ENCODE data around the gene VTN. TPM values are rescaled to one million over a fixed set of nuclear protein-coding genes. Genes with fewer than 3 reads are reported as not detected.

VTN gene, protein sequence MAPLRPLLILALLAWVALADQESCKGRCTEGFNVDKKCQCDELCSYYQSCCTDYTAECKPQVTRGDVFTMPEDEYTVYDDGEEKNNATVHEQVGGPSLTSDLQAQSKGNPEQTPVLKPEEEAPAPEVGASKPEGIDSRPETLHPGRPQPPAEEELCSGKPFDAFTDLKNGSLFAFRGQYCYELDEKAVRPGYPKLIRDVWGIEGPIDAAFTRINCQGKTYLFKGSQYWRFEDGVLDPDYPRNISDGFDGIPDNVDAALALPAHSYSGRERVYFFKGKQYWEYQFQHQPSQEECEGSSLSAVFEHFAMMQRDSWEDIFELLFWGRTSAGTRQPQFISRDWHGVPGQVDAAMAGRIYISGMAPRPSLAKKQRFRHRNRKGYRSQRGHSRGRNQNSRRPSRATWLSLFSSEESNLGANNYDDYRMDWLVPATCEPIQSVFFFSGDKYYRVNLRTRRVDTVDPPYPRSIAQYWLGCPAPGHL
- polyA plus RNA-seq (2012; ENCODE audit: missing spikeins): 0.23 TPM

DNA sequence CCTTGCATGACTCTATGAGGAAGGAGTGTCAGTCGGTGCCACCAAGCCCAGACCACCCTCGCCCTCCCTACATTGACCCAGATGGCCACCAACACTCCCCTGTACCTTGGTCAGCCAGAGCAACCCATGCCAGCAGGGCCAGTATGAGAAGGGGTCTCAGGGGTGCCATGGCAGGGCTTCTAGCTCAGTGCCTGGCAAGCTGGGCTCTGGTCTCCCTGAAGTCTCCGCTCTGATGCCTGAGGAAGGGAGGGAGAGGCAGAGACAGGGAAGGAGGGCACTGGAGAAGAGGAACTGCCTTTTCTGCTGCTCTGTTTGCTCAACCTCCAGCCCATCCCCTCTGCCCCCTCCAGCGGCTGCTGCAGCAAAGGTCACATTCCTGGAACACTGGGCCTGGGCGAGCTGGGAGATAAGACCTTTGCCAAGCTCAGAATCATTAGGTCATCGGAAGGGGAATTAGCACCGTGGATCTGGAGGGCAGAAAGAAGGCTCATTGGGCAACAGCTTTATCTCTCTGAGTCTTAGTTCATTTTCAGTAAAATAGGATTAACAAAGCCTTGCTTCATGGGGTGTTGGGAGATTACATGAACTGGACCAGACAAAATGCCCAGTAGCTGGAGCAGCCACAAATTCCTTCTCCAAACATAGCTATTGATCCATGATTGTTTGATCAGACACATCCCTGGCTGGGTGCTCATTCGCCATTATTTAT, at the start of gene VTN:
Gene VTN (minus strand): TSS at position 273 of the 709 bp plus-strand sequence. CDS start 104 bp downstream, at position 169.
- FAIRE-seq (no peak), DNase-seq (ENCODE audit: insufficient read length) (no peak)
- TF ChIP-seq POLR2A (IDR thresholded peaks at IDR 0.05; ENCODE audit: low read depth, low read length): no peak
- TF ChIP-seq TAF1 (IDR thresholded peaks at IDR 0.05; ENCODE audit: borderline replicate concordance, low read depth, low read length): no peak
- no peak for TF ChIP-seq POLR2AphosphoS5 (IDR thresholded peaks at IDR 0.05; ENCODE audit: low read depth, low read length)

DNA sequence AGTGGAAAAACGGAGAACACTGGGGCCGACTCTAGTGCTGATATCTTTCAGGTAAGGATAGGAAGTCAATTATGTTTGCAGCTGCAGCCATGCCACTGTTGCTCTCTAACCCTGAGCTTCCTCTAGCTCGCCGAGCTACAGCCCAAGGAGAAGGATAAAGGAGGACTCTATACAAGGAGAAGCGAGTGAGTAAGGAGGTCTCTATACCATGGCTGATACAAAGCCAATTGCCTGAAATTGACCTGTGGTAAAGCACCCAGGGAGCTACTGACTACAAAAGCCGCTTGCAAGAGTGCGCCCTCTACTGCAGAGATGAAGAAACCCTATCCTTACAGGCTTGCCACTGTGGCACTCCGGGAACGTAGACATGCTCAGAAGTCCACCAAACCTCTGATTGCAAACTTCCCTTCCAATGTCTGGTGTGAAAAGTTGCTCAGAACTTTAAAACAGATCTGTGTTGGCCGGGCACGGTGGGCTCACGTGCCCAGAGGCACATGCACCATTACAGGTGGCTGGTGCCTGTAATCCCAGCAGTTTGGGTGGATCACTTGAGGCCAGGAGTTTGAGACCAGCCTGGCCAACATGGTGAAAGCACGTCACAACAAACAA, 46.7 kb upstream of the VTN start:
- peak; percentile 86 for FAIRE-seq
- TF ChIP-seq TAF1 (IDR thresholded peaks at IDR 0.05; ENCODE audit: borderline replicate concordance, low read depth, low read length) (no peak), POLR2A (IDR thresholded peaks at IDR 0.05; ENCODE audit: low read depth, low read length) (no peak), POLR2AphosphoS5 (IDR thresholded peaks at IDR 0.05; ENCODE audit: low read depth, low read length) (no peak)
- DNase-seq (ENCODE audit: insufficient read length): peak; percentile 41

DNA sequence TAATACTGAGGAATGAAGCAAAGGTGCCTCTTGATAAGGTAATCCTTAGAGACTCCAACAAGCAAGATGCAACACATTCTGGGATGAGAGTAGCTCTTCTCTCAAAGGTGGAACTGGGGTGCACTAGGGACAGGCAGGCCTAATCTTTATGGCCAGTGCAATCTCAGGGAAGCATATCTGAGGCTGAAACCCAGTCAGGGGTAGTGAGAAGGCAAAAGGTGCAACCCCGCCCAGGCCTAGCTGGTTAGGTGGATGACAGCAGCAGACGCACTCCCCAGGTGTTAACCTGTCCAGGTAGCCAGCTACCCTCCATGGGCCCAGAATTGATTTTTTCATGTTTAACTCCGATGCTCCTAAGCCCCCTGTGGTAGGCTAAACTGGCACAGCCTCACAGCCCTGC, 45.8 kb upstream of the VTN start:
- DNase-seq (ENCODE audit: insufficient read length) (no peak), FAIRE-seq (no peak)
- TF ChIP-seq TAF1 (IDR thresholded peaks at IDR 0.05; ENCODE audit: borderline replicate concordance, low read depth, low read length) (no peak), POLR2A (IDR thresholded peaks at IDR 0.05; ENCODE audit: low read depth, low read length) (no peak), POLR2AphosphoS5 (IDR thresholded peaks at IDR 0.05; ENCODE audit: low read depth, low read length) (no peak)

DNA sequence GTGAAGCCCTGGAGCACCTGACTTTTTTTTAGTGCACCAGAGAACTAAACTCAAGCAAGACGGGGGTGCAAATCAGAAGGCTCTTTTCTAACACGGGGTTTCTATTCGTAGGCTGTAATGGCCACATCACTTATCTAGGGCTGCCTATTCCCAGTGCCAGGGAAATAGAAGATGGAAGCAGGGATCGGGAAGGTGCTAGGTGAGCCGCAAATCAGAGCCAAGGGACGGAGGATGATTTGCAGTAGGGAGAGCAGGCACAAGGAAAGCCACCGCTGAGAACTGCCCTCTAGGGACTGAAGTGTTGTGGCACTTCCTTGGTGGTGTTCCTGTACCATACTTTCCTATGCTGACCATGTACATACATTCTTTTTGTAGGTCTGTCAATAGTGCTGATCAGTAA, 43.7 kb upstream of the VTN start:
- FAIRE-seq (no peak), DNase-seq (ENCODE audit: insufficient read length) (no peak)
- TF ChIP-seq TAF1 (IDR thresholded peaks at IDR 0.05; ENCODE audit: borderline replicate concordance, low read depth, low read length) (no peak), POLR2AphosphoS5 (IDR thresholded peaks at IDR 0.05; ENCODE audit: low read depth, low read length) (no peak), POLR2A (IDR thresholded peaks at IDR 0.05; ENCODE audit: low read depth, low read length) (no peak)

DNA sequence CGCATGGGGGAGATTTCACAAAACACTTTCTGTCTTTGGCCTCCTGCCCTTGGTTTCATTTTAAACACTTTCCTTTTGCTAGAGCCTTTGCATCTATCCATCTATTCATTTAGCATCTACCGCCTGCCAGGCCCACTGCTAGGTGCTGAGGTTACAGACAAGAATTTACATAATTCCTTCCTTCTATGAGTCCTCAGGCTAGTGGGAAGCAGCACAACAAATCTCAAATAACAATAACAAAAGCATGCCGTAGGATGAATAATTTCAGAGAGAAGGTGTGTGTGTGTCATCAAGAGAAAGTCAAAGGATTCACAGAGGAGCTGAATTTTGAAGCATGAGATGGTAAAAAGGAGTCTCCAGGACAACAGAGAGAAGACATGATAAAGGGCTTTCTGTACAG, 42.0 kb upstream of the VTN start:
- DNase-seq (ENCODE audit: insufficient read length): no peak
- FAIRE-seq: no peak
- no peak for TF ChIP-seq POLR2A (IDR thresholded peaks at IDR 0.05; ENCODE audit: low read depth, low read length)
- TF ChIP-seq POLR2AphosphoS5 (IDR thresholded peaks at IDR 0.05; ENCODE audit: low read depth, low read length): no peak
- no peak for TF ChIP-seq TAF1 (IDR thresholded peaks at IDR 0.05; ENCODE audit: borderline replicate concordance, low read depth, low read length)

DNA sequence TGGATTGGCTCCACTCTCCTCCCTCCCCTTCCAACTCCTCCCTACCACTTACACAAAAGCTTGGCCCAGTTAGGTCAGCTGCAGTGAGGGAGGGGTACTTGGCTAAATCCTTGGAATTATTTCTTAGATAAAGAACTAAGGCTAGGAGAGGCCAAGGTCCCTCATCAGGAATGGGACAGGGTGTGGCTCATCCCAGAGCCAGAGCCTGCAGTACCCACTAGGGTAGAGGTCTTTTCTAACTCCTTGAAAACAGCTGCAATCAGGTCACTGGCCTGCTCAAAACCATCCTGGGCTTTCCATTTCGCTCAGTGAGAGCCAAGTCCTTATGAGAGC, 37.8 kb upstream of the VTN start:
- no peak for TF ChIP-seq POLR2A (IDR thresholded peaks at IDR 0.05; ENCODE audit: low read depth, low read length)
- TF ChIP-seq POLR2AphosphoS5 (IDR thresholded peaks at IDR 0.05; ENCODE audit: low read depth, low read length): no peak
- no peak for TF ChIP-seq TAF1 (IDR thresholded peaks at IDR 0.05; ENCODE audit: borderline replicate concordance, low read depth, low read length)
- FAIRE-seq: no peak
- no peak for DNase-seq (ENCODE audit: insufficient read length)

DNA sequence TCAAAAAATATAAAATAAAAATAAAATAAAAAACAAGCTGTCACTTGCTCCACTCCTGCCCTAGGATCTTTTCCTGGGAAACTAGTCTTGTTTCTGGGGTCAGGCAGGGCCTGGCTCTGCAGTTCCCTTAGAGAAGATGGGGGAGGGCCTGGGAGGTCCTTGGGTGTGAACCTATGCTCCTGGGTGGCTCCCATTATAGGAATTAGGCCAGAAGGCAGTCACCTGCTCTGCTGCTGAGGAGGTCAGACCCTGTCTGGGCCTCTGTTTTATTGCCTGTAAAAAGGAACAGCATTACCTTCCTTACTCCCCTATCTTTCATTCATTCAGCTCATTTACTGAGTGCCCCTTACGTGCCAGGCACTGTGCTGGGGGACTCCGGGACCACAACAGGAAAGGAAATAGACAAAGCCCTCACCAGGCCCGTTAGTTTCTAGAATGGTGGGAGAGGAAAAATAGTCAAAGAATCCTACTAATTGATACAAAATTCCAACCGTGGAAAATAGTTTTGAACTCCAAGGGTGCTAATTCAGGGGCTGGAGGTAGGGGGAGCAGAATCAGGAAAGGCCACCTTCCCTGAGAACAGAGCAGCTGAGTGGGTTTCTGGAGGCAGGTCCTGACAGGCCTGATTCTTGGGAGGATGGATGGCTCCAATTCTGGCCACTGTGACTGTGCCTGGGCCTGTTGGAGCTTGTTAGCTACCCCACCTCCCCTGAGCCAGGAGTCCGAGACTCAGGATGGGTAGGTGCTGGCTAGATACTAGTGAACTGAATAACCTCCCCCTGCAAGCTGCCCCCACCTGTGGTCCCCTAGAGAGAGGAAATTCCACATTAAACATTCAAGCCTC, 37.2 kb upstream of the VTN start:
- DNase-seq (ENCODE audit: insufficient read length) (no peak), FAIRE-seq (no peak)

DNA sequence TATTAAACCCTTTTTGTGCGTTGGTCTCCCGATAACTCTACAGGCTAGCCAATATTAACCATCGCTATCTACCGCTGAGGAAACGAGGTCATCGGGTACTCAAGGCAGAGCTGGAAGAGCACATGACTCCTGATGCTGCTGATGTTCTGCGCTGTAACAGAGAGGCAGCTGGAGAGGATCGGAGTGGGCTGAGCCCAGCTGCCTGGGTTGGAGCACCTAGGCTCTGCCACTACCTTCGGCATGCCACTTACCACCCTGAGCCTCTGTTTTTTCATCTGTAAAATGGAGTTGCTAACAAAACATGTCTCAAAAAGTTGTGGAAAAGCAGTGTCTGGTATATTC, 36.3 kb upstream of the VTN start:
- DNase-seq (ENCODE audit: insufficient read length) (no peak), FAIRE-seq (peak; percentile 9)
- no peak for TF ChIP-seq TAF1 (IDR thresholded peaks at IDR 0.05; ENCODE audit: borderline replicate concordance, low read depth, low read length)
- no peak for TF ChIP-seq POLR2A (IDR thresholded peaks at IDR 0.05; ENCODE audit: low read depth, low read length)
- TF ChIP-seq POLR2AphosphoS5 (IDR thresholded peaks at IDR 0.05; ENCODE audit: low read depth, low read length): no peak

More for the DNA sequence above, 37.2 kb upstream of the VTN start:
- no peak for TF ChIP-seq POLR2AphosphoS5 (IDR thresholded peaks at IDR 0.05; ENCODE audit: low read depth, low read length)
- no peak for TF ChIP-seq POLR2A (IDR thresholded peaks at IDR 0.05; ENCODE audit: low read depth, low read length)
- TF ChIP-seq TAF1 (IDR thresholded peaks at IDR 0.05; ENCODE audit: borderline replicate concordance, low read depth, low read length): no peak

DNA sequence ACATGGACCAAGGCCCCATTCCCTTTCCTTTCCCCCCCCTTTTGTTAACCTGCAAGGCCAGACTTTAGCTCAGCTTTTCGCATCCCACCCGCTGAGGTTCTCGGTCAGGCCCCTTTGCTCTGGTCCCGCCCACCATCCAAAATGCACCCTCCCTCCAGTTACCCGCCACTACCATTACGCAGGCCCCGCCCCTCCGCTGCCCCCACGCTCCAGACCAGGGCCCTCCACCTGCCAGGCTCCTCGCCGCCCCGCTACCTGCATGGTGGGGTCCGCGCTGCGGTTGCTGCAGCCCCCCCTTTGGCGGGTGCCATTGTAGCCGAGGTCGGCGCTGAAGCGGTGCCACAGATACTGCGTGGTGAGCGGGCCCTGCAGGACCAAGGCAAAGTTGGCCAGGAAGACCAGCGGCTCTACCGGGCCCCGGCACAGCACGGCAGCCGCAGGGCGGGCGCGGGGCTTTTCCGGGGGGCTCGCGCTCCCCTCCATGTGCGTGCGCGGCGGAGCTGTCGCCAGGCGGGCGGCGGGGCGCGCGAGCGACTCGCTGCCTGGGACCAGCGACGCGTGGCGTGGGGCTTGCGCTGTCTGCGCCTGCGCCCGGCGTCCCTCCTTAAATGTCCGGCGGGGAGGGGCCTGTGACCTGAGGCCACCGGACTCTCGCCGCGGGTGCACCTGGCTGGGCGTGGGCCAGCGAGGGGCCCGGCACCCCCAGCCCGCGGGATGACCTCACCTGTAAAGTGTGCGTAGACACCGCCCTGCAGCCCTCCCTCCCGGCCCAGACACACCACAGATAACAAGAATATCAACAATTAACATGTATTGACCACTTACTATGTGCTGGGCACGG, 35.7 kb upstream of the VTN start, which contains the start of gene SLC46A1:
Gene SLC46A1 (minus strand): TSS at position 581 of the 841 bp plus-strand sequence. CDS start 98 bp downstream, at position 483.
- TF ChIP-seq TAF1 (IDR thresholded peaks at IDR 0.05; ENCODE audit: borderline replicate concordance, low read depth, low read length): no peak
- TF ChIP-seq POLR2A (IDR thresholded peaks at IDR 0.05; ENCODE audit: low read depth, low read length): peak; percentile 67
- peak; percentile 64 for TF ChIP-seq POLR2AphosphoS5 (IDR thresholded peaks at IDR 0.05; ENCODE audit: low read depth, low read length)
- FAIRE-seq (peak; percentile 91), DNase-seq (ENCODE audit: insufficient read length) (peak; percentile 71)
